Esophagus muscularis mucosa (tissue), 4 donors: ENCODE results near the gene CLCF1.

Experiments used
- CTCF ChIP-seq, 3 experiments: fragments of 200-600 bp in 2 of 3; fragments of 450-650 bp in 1 of 3; sonication (generic) in 2 of 3; IDR thresholded peaks; one replicate each; pipeline ENCODE4 v1.5.1; 2017 to 2019; ENCODE audit warnings: antibody characterized with exemption in 3 of 3, mild to moderate bottlenecking in 2 of 3, moderate library complexity in 1 of 3
- EP300 ChIP-seq: sonication (generic); formaldehyde crosslinking; IDR thresholded peaks from one replicate; pipeline ENCODE4 v1.6.1; 2017; ENCODE audit warnings: antibody characterized with exemption
- POLR2A ChIP-seq: fragments of 450-650 bp; IDR thresholded peaks from one replicate; pipeline ENCODE4 v1.6.1; 2017; ENCODE audit warnings: antibody characterized with exemption, moderate library complexity, mild to moderate bottlenecking, low read depth
- POLR2AphosphoS5 ChIP-seq, 2 donors: sonication (generic); formaldehyde crosslinking; IDR thresholded peaks; one replicate each; pipeline ENCODE4 v1.6.1; 2017; ENCODE audit warnings: antibody characterized with exemption in 2 of 2

GRCh38 chr11:67376063-67376820 is 2.8 kb upstream of the CLCF1 start:
- no peak for TF ChIP-seq CTCF (IDR thresholded peaks at IDR 0.05)
- no peak for TF ChIP-seq POLR2A
- TF ChIP-seq EP300 = no peak
- no peak for TF ChIP-seq POLR2AphosphoS5 (IDR thresholded peaks at IDR 0.05)
